ENCODE measurements around the gene LAP3.

- no peak for TF ChIP-seq CTCF (conservative IDR thresholded peaks at IDR 0.05; ENCODE audit: low read length)
- TF ChIP-seq EZH2phosphoT487 (IDR thresholded peaks at IDR 0.05; ENCODE audit: borderline replicate concordance, low read depth, low read length): no peak
Observed at GRCh38 chr4:17567271-17567670, 9.7 kb upstream of the LAP3 start.
